Neural cell (in vitro differentiated cells): ENCODE data around the gene RNF223.

Experiments used
- CTCF ChIP-seq: fragments of 450-650 bp; IDR thresholded peaks from 2 replicates; pipeline ENCODE4 v1.5.1; 2014; ENCODE audit warnings: antibody characterized with exemption, mild to moderate bottlenecking, moderate library complexity; ENCODE audit not compliant: poor library complexity, severe bottlenecking
- EP300 ChIP-seq: fragments of 450-650 bp; conservative IDR thresholded peaks from 2 replicates; pipeline ENCODE4 v1.6.1; 2014; ENCODE audit warnings: antibody characterized with exemption, mild to moderate bottlenecking, moderate library complexity; ENCODE audit not compliant: poor library complexity, severe bottlenecking
- REST ChIP-seq: IDR thresholded peaks from 2 replicates; pipeline ENCODE4 v1.6.1; 2012; ENCODE audit warnings: borderline replicate concordance

- TF ChIP-seq EP300 (no peak), REST (no peak), CTCF (no peak)
Observed at GRCh38 chr1:1065265-1065939, 8.7 kb downstream of the RNF223 start.
